Measurements from ENCODE around the gene KPNA3.

DNA sequence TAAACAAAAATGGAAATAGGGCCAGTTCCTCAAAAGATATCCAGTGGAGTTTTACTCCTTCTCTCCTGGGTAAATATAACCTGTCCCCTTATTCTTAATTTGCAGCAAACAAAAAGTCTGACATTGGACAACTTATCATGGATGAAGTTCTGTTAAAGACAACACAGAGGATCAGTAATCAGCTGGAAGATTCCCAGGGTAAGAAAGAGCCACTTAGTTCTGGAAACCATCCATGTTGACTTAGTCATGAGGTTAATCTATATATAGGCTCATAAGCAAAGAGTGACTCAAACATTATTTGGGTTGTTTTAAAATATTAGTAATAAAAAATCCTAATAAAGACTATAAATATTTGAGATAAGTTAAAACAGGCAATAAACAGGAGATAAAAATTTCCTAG, 60.7 kb downstream of the KPNA3 start:
- TF ChIP-seq CTCF (conservative IDR thresholded peaks at IDR 0.05 in 1 of 2, IDR thresholded peaks at IDR 0.05 in 1 of 2; ENCODE audit: extremely low read depth in 1 of 2, insufficient read depth in 1 of 2, low read depth in 1 of 2, low read length in 2 of 2): no peak
- no peak for TF ChIP-seq EZH2 (IDR thresholded peaks at IDR 0.05; ENCODE audit: borderline replicate concordance, low read length)

All from mammary epithelial cell (primary cell).